ENCODE data around the gene LRRC30. TPM values are rescaled to one million over a fixed set of nuclear protein-coding genes. Genes with fewer than 3 reads are reported as not detected.

LRRC30 gene
- total and polyA plus RNA-seq, 8 donors: not detected

GRCh38 chr18:7255054-7255453 lies 24.2 kb downstream of the LRRC30 start:
- Histone ChIP-seq H3K9me3 (no peaks in the 10 kb centered on the region), H3K4me3 (no peak overlapping the region), H3K4me1 (no peaks in the 10 kb centered on the region), H3K27ac (no peak overlapping the region), H3K36me3 (no peaks in the 10 kb centered on the region), H3K27me3 (no peaks in the 10 kb centered on the region)
- no peak for ATAC-seq
- TF ChIP-seq CTCF (IDR thresholded peaks at IDR 0.05): no peak
- no peak for DNase-seq
- intact Hi-C loops (cut with DNase I): no loop called here

- DNase-seq: no peak
- no peaks in the 10 kb centered on the region for H3K36me3 ChIP-seq
- intact Hi-C loops (cut with DNase I): no loop called here
- H3K27me3 ChIP-seq: no peaks in the 10 kb centered on the region
- no peak overlapping the region for H3K27ac ChIP-seq
- no peak overlapping the region for H3K4me3 ChIP-seq
- H3K9me3 ChIP-seq: no peaks in the 10 kb centered on the region
- no peaks in the 10 kb centered on the region for H3K4me1 ChIP-seq
- TF ChIP-seq CTCF (IDR thresholded peaks at IDR 0.05): no peak
- ATAC-seq: no peak
Observed at GRCh38 chr18:7255643-7256042, 24.8 kb downstream of the LRRC30 start.

- ATAC-seq: no peak
- no peaks in the 10 kb centered on the region for H3K9me3 ChIP-seq
- no peak overlapping the region for H3K27ac ChIP-seq
- H3K4me3 ChIP-seq: no peak overlapping the region
- intact Hi-C loops (cut with DNase I): no loop called here
- H3K27me3 ChIP-seq: no peaks in the 10 kb centered on the region
- DNase-seq: no peak
- H3K36me3 ChIP-seq: no peaks in the 10 kb centered on the region
- TF ChIP-seq CTCF (IDR thresholded peaks at IDR 0.05): no peak
- H3K4me1 ChIP-seq: no peaks in the 10 kb centered on the region
Observed at GRCh38 chr18:7256618-7257425, 25.9 kb downstream of the LRRC30 start.

GRCh38 chr18:7257426-7257740 lies 26.5 kb downstream of the LRRC30 start:
- Histone ChIP-seq H3K4me1 (no peaks in the 10 kb centered on the region), H3K27ac (no peak overlapping the region), H3K27me3 (no peaks in the 10 kb centered on the region), H3K4me3 (no peak overlapping the region), H3K9me3 (no peaks in the 10 kb centered on the region), H3K36me3 (no peaks in the 10 kb centered on the region)
- ATAC-seq (no peak), DNase-seq (no peak)
- intact Hi-C loops (cut with DNase I): no loop called here
- TF ChIP-seq CTCF (IDR thresholded peaks at IDR 0.05): no peak

- intact Hi-C loops (cut with DNase I): no loop called here
- Histone ChIP-seq H3K27me3 (no peaks in the 10 kb centered on the region), H3K27ac (no peak overlapping the region), H3K4me1 (no peaks in the 10 kb centered on the region), H3K36me3 (no peaks in the 10 kb centered on the region), H3K9me3 (no peaks in the 10 kb centered on the region), H3K4me3 (no peak overlapping the region)
- no peak for DNase-seq
- ATAC-seq: no peak
- TF ChIP-seq CTCF (IDR thresholded peaks at IDR 0.05): no peak
Observed at GRCh38 chr18:7259475-7259874, 28.6 kb downstream of the LRRC30 start.
